BLaER1 (cell line): ENCODE data around the gene SNRK.

Source experiments
- H3K27ac ChIP-seq: shearing (Covaris generic); formaldehyde crosslinking; 2 replicates; pipeline ENCODE4 v1.8.1; 2022
- H3K27me3 ChIP-seq: shearing (Covaris generic); formaldehyde crosslinking; 2 replicates; pipeline ENCODE4 v1.8.1; 2022
- H3K36me3 ChIP-seq: shearing (Covaris generic); formaldehyde crosslinking; 2 replicates; pipeline ENCODE4 v1.8.1; 2022
- H3K4me1 ChIP-seq: shearing (Covaris generic); formaldehyde crosslinking; 2 replicates; pipeline ENCODE4 v1.8.1; 2022
- H3K4me2 ChIP-seq: shearing (Covaris generic); formaldehyde crosslinking; 2 replicates; pipeline ENCODE4 v1.8.1; 2022
- H3K4me3 ChIP-seq: shearing (Covaris generic); formaldehyde crosslinking; 2 replicates; pipeline ENCODE4 v1.8.1; 2022
- H3K9ac ChIP-seq: shearing (Covaris generic); formaldehyde crosslinking; 2 replicates; pipeline ENCODE4 v1.8.1; 2022
- H3K9me3 ChIP-seq: shearing (Covaris generic); formaldehyde crosslinking; 2 replicates; pipeline ENCODE4 v1.8.1; 2022
- H4K20me1 ChIP-seq: shearing (Covaris generic); formaldehyde crosslinking; 2 replicates; pipeline ENCODE4 v1.8.1; 2022
- Cebpa-rat ChIP-seq: shearing (Covaris generic); IDR thresholded peaks from 2 replicates; pipeline ENCODE4 v1.8.1; 2022

SNRK gene

DNA sequence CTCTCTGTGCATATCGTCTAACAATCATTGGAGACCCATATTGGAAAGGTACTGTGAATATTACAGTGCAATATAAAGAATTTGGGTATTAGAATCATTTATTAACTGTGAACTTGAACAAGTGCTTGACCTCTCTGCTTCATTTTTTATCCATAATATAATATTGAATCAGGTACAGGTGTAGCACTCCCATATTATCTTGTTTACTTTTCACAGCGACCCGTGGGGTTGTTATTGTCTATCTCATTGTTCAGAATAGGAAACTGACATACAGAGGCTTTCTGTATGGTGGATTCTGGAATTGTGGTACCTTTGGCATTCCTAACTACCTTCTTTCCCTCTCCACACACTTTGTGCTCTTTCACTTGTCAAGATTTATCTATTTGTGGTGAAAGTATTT lies 17.8 kb downstream of the SNRK start:
- TF ChIP-seq Cebpa-rat: no peak
- H3K36me3 ChIP-seq: peaks cover 55% of the 10 kb centered on the region
- no peak overlapping the region for H3K4me3 ChIP-seq
- H3K4me2 ChIP-seq: no peak overlapping the region
- no peak overlapping the region for H3K27ac ChIP-seq
- peaks cover 14% of the 10 kb centered on the region for H3K9me3 ChIP-seq
- no peaks in the 10 kb centered on the region for H3K27me3 ChIP-seq
- no peak overlapping the region for H3K9ac ChIP-seq
- H3K4me1 ChIP-seq: no peaks in the 10 kb centered on the region
- peaks cover 50% of the 10 kb centered on the region for H4K20me1 ChIP-seq

DNA sequence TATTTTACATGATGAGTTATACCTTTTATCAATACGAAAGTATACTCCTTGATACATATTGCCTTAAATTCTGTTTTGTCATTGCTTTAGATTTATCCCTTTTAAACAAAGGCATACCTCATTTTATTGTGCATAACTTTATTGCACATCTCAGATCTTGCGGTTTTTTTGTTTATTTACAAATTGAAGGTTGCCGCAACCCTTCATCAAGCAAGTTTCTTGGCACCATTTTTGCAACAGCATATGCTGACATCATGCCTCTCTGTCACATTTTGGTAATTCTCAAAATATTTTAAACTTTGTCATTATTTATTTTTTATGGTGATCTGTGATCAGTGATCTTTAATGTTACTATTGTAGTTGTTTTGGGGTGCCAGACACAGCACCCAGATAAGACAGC lies 20.9 kb downstream of the SNRK start:
- peaks cover 28% of the 10 kb centered on the region for H3K9me3 ChIP-seq
- H3K36me3 ChIP-seq: peaks cover 65% of the 10 kb centered on the region
- H3K27ac ChIP-seq: no peak overlapping the region

DNA sequence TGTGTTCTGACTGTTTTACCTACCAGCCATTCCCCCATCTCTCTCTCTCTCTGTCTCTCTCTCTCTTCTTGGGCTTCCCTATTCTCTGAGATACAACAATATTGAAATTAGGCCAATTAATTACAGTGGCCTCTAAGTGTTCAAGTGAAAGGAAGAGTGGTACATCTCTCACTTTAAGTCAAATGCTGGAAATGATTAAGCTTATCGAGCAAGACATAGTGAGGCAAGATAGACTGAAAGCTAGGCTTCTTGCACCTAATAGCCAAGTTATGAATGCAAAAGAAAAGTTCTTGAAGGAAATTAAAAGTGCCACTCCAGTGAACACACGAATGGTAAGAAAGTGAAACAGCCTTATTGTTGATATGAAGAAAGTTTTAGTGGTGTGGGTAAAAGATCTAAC lies 21.3 kb downstream of the SNRK start:
- Histone ChIP-seq H3K9ac (no peak overlapping the region), H3K4me1 (no peaks in the 10 kb centered on the region), H3K9me3 (peaks cover 28% of the 10 kb centered on the region), H3K27ac (no peak overlapping the region), H3K4me2 (no peak overlapping the region), H3K36me3 (peaks cover 65% of the 10 kb centered on the region), H3K4me3 (no peak overlapping the region), H3K27me3 (no peaks in the 10 kb centered on the region), H4K20me1 (peaks cover 18% of the 10 kb centered on the region; the same call in 1 of the 2 replicates)
- TF ChIP-seq Cebpa-rat: no peak

More for the DNA sequence above, 20.9 kb downstream of the SNRK start:
- Histone ChIP-seq H3K27me3 (no peaks in the 10 kb centered on the region), H3K4me2 (no peak overlapping the region), H3K4me1 (no peaks in the 10 kb centered on the region), H4K20me1 (peaks cover 22% of the 10 kb centered on the region; the same call in 1 of the 2 replicates), H3K4me3 (no peak overlapping the region), H3K9ac (no peak overlapping the region)
- TF ChIP-seq Cebpa-rat: no peak

DNA sequence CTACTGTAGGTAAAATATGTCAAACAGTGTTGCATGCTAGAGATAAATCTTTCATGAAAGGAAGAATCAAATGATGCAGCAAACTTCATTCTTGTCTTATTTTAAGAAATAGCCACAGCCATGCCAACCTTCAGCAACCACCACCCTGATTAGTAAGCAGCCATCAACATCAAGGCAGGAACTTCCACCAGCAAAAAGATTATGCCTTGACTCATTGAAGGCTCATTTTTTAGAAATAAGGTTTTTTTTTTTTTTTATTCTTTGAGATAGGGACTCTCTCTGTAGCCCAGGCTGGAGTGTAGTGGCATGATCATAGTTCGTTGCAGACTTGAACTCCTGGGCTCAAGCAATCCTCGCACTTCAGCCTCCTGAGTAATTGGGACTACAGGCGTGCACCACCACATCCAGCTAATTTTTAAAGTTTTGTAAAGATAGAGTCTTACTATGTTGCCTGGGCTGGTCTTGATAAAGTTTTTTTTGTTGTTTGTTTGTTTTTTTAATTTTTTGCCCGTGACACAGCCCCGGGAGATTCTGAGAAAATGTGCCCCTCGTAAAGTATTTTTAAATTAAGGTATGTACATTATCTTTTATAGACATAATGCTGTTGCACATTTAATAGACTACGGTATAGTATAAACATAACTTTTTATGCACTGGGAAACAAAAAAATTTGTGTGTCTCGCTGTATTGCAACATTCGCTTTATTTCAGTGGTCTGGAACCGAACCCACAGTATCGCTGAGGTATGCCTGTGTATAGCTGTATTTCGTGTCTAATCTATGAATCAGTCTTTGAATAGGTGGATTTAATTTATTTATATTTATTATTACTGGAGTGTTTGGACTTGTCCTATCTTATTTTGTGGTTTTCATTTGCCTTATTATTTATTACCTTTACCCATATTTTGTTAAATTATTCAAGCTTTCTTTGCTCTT lies 23.3 kb downstream of the SNRK start:
- no peak overlapping the region for H3K4me3 ChIP-seq
- H3K27ac ChIP-seq: no peak overlapping the region
- H3K9ac ChIP-seq: no peak overlapping the region
- peaks cover 28% of the 10 kb centered on the region for H3K9me3 ChIP-seq
- no peaks in the 10 kb centered on the region for H3K27me3 ChIP-seq
- no peaks in the 10 kb centered on the region for H3K4me1 ChIP-seq
- peaks cover 52% of the 10 kb centered on the region for H3K36me3 ChIP-seq
- no peak for TF ChIP-seq Cebpa-rat
- no peak overlapping the region for H3K4me2 ChIP-seq
- peaks cover 19% of the 10 kb centered on the region; the same call in 1 of the 2 replicates for H4K20me1 ChIP-seq

DNA sequence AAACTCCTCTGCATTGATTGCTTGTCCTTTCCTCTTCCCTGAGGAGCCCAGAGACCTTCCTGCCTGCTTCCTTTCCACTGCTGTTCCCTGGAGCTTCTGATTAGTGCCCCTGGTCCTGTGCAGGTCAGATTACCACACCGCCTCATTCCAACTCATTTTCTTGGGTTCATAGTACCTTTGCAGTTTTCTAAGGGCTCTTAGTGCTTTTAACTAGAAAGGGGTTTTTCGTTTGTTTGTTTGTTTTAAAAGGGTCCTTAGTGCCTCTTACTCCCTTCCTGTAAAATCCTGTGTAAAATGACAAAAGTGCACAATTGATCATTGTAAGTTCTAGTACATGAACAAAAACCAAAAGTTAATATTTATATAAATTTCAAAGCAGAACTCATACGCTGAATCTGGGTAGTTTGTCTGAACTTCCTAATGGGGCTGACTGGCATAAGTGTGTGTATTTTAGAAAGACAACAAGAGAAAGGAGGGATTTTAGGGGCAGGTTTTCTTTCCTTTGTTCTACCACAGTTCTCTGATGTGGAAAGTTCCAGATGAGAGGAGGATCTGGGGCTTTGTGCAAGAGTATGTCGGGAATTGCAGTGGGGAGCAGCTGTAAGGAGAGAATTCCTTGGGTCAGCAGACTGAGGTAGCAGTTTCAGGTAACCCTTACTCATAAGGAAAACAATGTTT lies 30.6 kb downstream of the SNRK start:
- Histone ChIP-seq H3K9me3 (peaks cover 10% of the 10 kb centered on the region), H3K4me2 (no peak overlapping the region), H4K20me1 (peaks cover 48% of the 10 kb centered on the region; the same call in 1 of the 2 replicates), H3K27ac (no peak overlapping the region), H3K27me3 (no peaks in the 10 kb centered on the region), H3K36me3 (peaks cover 41% of the 10 kb centered on the region), H3K9ac (no peak overlapping the region), H3K4me1 (no peaks in the 10 kb centered on the region), H3K4me3 (no peak overlapping the region)
- TF ChIP-seq Cebpa-rat: no peak

DNA sequence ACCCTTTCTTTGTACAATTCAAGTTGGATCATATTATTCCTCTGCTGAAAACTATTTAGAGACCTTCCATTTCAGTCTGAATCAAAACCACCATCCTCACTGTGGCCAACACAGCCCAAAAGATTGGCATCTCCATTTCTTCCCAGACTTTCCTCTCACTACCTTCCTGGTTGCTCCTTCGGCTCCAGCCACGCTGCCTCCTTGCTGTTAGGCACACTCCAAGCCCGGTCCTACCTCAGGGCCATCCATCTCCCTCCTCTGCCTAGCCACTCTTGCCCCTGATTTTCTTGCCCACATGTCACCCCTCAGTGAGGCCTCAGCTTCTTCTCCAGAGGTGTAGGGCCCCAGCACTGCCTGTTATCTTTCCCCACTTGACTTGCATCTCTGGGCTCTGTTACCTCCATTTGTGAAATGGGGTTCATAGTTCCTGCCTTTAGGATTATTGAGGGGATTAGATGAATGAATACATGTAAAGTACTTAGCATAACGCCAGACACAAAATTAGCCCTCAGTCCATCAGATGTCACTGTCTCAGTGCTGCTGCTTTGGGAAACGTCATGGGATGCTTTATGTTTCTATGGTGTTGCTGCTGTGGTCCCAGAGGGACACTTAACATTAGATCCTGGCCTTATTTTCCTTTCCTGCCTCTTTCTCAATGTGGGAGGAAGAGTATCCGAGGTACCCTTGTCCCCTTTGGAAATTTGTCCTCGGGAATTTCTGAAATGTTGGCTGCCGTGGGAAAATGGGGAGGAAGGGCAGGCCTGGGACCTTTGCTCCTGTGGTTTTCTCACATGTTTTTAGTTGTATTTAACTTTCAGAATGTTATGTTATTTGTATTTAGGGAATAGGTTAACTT lies 31.3 kb downstream of the SNRK start:
- Histone ChIP-seq H3K9ac (no peak overlapping the region), H3K4me1 (no peaks in the 10 kb centered on the region), H3K27ac (no peak overlapping the region), H3K27me3 (no peaks in the 10 kb centered on the region), H3K9me3 (peaks cover 12% of the 10 kb centered on the region), H3K4me3 (no peak overlapping the region), H3K4me2 (no peak overlapping the region), H4K20me1 (peaks cover 48% of the 10 kb centered on the region; the same call in 1 of the 2 replicates), H3K36me3 (peaks cover 41% of the 10 kb centered on the region)
- TF ChIP-seq Cebpa-rat: no peak

DNA sequence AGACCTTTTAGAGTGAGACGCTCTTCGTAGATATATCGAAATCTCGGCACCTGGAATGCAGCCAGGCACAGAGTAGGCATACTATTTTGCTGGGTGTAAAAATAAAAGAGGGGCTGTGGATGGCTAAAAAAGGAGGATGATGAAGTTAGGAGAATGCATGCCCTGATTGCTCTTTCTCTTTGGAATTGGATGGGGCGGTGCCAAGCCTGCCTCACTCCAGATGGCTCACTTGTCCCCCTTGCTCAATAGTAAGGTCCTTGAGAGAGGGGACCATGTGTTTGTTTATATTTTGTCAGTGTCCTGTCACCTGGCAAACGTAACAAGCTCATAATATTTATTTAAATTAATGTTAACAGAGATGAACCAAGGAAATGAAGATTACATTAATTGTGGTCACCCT lies 33.0 kb downstream of the SNRK start:
- Histone ChIP-seq H3K4me3 (no peak overlapping the region), H3K4me2 (no peak overlapping the region), H3K4me1 (no peaks in the 10 kb centered on the region), H3K9ac (no peak overlapping the region), H3K36me3 (peaks cover 37% of the 10 kb centered on the region), H3K9me3 (peaks cover 19% of the 10 kb centered on the region), H4K20me1 (peaks cover 48% of the 10 kb centered on the region; the same call in 1 of the 2 replicates), H3K27me3 (no peaks in the 10 kb centered on the region), H3K27ac (no peak overlapping the region)
- no peak for TF ChIP-seq Cebpa-rat

DNA sequence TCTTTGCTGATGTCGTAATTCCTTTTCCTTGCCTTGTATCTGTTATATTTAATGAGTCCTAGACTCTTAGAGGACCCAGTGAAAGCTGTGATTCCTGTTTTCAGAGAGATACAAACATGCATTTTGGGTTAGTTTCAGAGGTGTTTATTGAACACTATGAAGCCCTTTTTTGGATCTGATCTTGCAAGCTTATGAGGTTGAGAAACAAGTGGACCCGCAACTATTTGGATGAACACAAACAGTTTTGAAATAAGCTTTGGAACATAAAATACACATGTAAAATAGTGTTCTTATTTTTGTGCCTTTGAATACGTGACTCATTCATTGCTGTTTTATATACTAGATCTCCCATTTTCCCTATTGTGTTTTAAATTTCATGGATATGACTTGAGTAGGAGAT lies 33.5 kb downstream of the SNRK start:
- Histone ChIP-seq H3K36me3 (peaks cover 37% of the 10 kb centered on the region), H3K27ac (no peak overlapping the region), H3K4me3 (no peak overlapping the region), H3K27me3 (no peaks in the 10 kb centered on the region), H3K4me1 (no peaks in the 10 kb centered on the region), H3K9ac (no peak overlapping the region), H3K9me3 (peaks cover 19% of the 10 kb centered on the region), H4K20me1 (peaks cover 48% of the 10 kb centered on the region; the same call in 1 of the 2 replicates), H3K4me2 (no peak overlapping the region)
- no peak for TF ChIP-seq Cebpa-rat

DNA sequence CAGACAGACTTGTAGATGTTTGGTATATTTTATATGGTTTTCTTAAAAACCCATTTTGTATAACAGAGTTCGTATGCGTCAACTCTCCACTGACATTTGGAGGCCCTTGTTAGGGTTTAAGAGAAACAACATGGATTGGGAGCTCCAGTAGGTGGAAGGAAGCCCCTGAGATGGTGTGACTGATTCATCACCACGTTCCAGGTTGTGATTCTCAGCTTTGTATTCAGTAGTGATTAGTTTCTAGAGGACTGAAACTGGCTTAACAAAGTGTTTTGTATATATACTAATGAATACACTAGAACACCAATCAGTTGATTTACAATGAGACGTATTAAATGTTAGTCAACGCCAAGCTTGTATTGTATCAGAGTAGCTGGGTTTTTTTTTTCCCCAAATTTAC lies 33.9 kb downstream of the SNRK start:
- Histone ChIP-seq H3K27me3 (no peaks in the 10 kb centered on the region), H4K20me1 (peaks cover 47% of the 10 kb centered on the region; the same call in 1 of the 2 replicates), H3K27ac (no peak overlapping the region), H3K36me3 (peaks cover 37% of the 10 kb centered on the region), H3K4me2 (no peak overlapping the region), H3K9ac (no peak overlapping the region), H3K4me1 (no peaks in the 10 kb centered on the region), H3K9me3 (peaks cover 19% of the 10 kb centered on the region), H3K4me3 (no peak overlapping the region)
- no peak for TF ChIP-seq Cebpa-rat
